RWPE2 (cell line): ENCODE data around the gene SFSWAP.

Experiments used
- ATAC-seq: fragments of 200-7000 bp; cut with Tn5 transposase; 3 replicates; pipeline ENCODE4 v1.9.1; 2021; ENCODE audit warnings: low read depth
- DNase-seq: peaks from one replicate; pipeline ENCODE4 v3.0.0-alpha.2; 2020; ENCODE audit warnings: low spot score
- H3K27ac ChIP-seq: fragments of 450-650 bp; 2 replicates; pipeline ENCODE4 v1.5.1; 2017; ENCODE audit warnings: mild to moderate bottlenecking; ENCODE audit not compliant: poor library complexity, severe bottlenecking
- H3K27me3 ChIP-seq: fragments of 250-450 bp; sonication (Bioruptor Pico); 2 replicates; pipeline ENCODE4 v1.5.1; 2021; ENCODE audit warnings: mild to moderate bottlenecking, moderate library complexity; ENCODE audit not compliant: insufficient read depth, poor library complexity, severe bottlenecking
- H3K36me3 ChIP-seq: fragments of 250-450 bp; sonication (Bioruptor Pico); 2 replicates; pipeline ENCODE4 v1.5.1; 2020; ENCODE audit warnings: low read depth, mild to moderate bottlenecking, moderate library complexity
- H3K4me1 ChIP-seq: fragments of 250-450 bp; sonication (Bioruptor Pico); 2 replicates; pipeline ENCODE4 v1.5.1; 2021; ENCODE audit warnings: mild to moderate bottlenecking, moderate library complexity; ENCODE audit not compliant: insufficient read depth, poor library complexity, severe bottlenecking
- H3K4me3 ChIP-seq: fragments of 250-450 bp; sonication (Bioruptor Pico); 2 replicates; pipeline ENCODE4 v1.5.1; 2021; ENCODE audit warnings: mild to moderate bottlenecking, moderate library complexity; ENCODE audit not compliant: severe bottlenecking
- H3K9me3 ChIP-seq: fragments of 250-450 bp; sonication (Bioruptor Pico); 2 replicates; pipeline ENCODE4 v1.5.1; 2021; ENCODE audit warnings: mild to moderate bottlenecking, moderate library complexity; ENCODE audit not compliant: severe bottlenecking
- TF ChIP-seq, protein P1 (sequence below): fragments of 450-650 bp; IDR thresholded peaks from one replicate; pipeline ENCODE4 v1.5.1; 2017; ENCODE audit warnings: mild to moderate bottlenecking, moderate library complexity; ENCODE audit not compliant: poor library complexity, severe bottlenecking

Gene SFSWAP

DNA sequence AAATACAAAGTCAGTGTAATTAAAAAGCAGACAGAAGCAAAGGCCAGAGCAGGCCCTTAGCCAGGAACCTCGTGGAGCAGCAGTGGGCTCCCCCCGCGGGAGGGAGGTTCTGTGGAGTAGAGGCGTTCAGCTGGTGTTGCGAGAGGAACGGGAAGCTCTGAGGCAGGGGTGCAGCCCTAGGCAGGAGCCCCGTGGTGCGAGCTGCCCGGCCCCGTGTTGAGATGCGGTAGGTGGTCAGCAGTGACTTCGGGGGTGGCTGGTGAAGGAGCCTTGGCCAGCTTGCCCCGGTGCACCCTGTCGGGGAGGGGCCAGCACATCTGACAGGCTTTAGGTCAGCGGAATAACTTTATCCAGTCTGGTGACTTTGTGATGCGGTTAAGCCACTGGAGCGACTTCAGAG is 46.2 kb downstream of the SFSWAP start:
- no peaks in the 10 kb centered on the region for H3K4me1 ChIP-seq
- H3K27me3 ChIP-seq, result no peaks in the 10 kb centered on the region
- TF ChIP-seq, protein P1, sequence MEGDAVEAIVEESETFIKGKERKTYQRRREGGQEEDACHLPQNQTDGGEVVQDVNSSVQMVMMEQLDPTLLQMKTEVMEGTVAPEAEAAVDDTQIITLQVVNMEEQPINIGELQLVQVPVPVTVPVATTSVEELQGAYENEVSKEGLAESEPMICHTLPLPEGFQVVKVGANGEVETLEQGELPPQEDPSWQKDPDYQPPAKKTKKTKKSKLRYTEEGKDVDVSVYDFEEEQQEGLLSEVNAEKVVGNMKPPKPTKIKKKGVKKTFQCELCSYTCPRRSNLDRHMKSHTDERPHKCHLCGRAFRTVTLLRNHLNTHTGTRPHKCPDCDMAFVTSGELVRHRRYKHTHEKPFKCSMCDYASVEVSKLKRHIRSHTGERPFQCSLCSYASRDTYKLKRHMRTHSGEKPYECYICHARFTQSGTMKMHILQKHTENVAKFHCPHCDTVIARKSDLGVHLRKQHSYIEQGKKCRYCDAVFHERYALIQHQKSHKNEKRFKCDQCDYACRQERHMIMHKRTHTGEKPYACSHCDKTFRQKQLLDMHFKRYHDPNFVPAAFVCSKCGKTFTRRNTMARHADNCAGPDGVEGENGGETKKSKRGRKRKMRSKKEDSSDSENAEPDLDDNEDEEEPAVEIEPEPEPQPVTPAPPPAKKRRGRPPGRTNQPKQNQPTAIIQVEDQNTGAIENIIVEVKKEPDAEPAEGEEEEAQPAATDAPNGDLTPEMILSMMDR, result no peak
- no peak overlapping the region for H3K4me3 ChIP-seq
- no peak for ATAC-seq
- no peaks in the 10 kb centered on the region for H3K9me3 ChIP-seq
- H3K27ac ChIP-seq, result no peak overlapping the region
- no peak for DNase-seq
- H3K36me3 ChIP-seq, result peaks cover 96% of the 10 kb centered on the region

- TF ChIP-seq, protein P1, result no peak
- Histone ChIP-seq H3K9me3 (no peaks in the 10 kb centered on the region), H3K27ac (no peak overlapping the region), H3K4me1 (no peaks in the 10 kb centered on the region), H3K36me3 (peaks cover 95% of the 10 kb centered on the region), H3K4me3 (no peak overlapping the region), H3K27me3 (no peaks in the 10 kb centered on the region)
- DNase-seq, result no peak
- no peak; the same call in 2 of the 3 replicates for ATAC-seq
Measured at GRCh38 chr12:131758016-131758739, 47.3 kb downstream of the SFSWAP start.

GRCh38 chr12:131759176-131759575 is 48.3 kb downstream of the SFSWAP start:
- TF ChIP-seq, protein P1, result no peak
- DNase-seq (no peak), ATAC-seq (no peak)
- H3K4me3 ChIP-seq, result no peak overlapping the region
- H3K4me1 ChIP-seq, result no peaks in the 10 kb centered on the region
- H3K9me3 ChIP-seq, result no peaks in the 10 kb centered on the region
- peaks cover 93% of the 10 kb centered on the region for H3K36me3 ChIP-seq
- no peaks in the 10 kb centered on the region for H3K27me3 ChIP-seq
- no peak overlapping the region for H3K27ac ChIP-seq

DNA sequence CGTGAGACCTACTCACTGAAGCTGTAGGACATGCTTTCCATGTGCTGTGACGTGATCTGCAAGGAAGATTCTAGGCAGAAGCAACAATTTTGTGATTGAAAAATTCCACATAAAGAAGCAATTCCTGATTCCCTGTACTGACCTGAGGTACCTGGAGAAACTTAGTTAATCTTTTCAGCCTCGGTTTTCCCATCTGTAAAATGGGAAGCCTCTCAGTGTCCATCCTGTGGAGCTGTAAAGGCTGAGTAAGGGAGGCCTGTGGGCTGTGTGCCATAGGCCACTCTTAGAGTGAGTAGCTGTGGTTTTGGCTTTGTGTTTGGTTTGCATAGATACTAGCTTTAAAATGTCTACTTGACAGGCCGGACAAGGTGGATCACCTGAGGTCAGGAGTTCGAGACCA is 50.7 kb downstream of the SFSWAP start:
- H3K4me1 ChIP-seq, result no peaks in the 10 kb centered on the region
- DNase-seq (no peak), ATAC-seq (no peak)
- no peak overlapping the region for H3K27ac ChIP-seq
- no peaks in the 10 kb centered on the region for H3K27me3 ChIP-seq
- H3K36me3 ChIP-seq, result peaks cover 94% of the 10 kb centered on the region
- no peak overlapping the region for H3K4me3 ChIP-seq
- H3K9me3 ChIP-seq, result no peaks in the 10 kb centered on the region
- TF ChIP-seq, protein P1, result no peak

- Histone ChIP-seq H3K27ac (no peak overlapping the region), H3K27me3 (no peaks in the 10 kb centered on the region), H3K4me3 (no peak overlapping the region), H3K36me3 (peaks cover 91% of the 10 kb centered on the region), H3K9me3 (no peaks in the 10 kb centered on the region), H3K4me1 (no peaks in the 10 kb centered on the region)
- ATAC-seq (no peak), DNase-seq (no peak)
- TF ChIP-seq, protein P1, result no peak
Measured at GRCh38 chr12:131764738-131765137, 53.8 kb downstream of the SFSWAP start.
